Measurements from ENCODE around the gene MBD1.
"Not testable (repeated sequence)": the region's sequence is repeated elsewhere in the genome, so short reads cannot be mapped to it uniquely, and the experiment has no call there.

MBD1 gene

DNA sequence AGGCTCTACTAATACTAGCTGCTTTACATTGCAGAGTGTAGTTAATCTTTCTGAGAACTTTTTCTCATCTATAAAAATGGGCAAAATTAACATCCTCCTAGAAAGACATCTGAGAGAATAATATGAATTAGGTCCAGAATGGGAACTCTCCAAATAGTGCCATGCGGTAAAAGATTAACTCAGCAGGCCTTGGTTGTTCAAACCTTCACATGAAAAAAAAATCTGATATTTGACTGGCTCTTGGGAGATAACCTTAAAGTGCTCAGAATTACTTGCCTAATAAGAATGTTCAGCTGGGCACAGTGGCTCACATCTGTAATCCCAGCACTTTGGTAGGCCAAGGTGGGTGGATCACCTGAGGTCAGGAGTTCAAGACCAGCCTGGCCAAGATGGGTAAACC lies 11.7 kb upstream of the MBD1 start:
- no peak for DNase-seq

DNA sequence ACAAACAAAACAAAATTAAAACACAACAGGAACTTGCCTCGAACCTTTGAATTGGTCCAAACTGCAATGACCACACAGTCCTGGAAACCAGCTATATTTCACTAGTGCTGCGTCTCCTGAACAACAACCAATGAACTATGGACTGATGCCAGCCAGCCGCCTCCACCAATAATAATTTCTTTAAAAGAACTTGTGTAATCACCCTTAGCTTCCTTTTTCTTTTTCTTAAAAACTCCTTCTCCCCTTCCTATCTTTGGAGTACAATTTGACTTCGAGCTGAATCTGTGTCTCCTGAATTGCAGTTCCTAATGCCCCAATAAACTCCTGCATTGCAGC lies 7.8 kb upstream of the MBD1 start:
- no peak for DNase-seq

DNA sequence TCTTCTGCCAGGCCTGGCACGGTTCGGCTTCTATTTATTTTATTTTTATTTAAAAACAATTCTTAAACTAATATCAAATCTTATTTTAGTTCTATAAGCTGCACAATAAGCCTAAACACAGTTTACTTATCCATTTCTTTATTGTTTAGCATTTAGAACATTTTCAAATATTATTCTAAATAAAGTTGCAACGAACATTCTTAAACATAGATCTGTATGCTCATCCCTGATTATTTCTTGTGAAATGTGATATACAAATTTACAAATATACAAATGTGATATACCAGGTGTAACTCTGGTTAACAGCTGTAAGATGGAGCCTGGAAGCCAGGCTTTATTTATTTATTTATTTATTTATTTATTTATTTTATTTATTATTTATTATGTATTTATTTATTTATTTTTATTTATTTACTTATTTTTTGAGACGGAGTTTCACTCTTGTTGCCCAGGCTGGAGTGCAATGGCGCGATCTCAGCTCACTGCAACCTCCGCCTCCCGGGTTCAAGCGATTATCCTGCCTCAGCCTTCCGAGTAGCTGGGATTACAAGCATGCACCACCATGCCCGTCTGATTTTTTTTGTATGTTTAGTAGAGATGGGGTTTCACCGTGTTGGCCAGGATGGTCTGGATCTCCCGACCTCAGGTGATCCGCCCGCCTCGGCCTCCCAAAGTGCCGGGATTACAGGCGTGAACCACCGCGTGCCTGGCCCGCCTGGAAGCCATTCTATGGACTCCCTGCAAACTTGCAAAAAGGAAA lies 7.2 kb upstream of the MBD1 start:
- DNase-seq = not testable (repeated sequence)

DNA sequence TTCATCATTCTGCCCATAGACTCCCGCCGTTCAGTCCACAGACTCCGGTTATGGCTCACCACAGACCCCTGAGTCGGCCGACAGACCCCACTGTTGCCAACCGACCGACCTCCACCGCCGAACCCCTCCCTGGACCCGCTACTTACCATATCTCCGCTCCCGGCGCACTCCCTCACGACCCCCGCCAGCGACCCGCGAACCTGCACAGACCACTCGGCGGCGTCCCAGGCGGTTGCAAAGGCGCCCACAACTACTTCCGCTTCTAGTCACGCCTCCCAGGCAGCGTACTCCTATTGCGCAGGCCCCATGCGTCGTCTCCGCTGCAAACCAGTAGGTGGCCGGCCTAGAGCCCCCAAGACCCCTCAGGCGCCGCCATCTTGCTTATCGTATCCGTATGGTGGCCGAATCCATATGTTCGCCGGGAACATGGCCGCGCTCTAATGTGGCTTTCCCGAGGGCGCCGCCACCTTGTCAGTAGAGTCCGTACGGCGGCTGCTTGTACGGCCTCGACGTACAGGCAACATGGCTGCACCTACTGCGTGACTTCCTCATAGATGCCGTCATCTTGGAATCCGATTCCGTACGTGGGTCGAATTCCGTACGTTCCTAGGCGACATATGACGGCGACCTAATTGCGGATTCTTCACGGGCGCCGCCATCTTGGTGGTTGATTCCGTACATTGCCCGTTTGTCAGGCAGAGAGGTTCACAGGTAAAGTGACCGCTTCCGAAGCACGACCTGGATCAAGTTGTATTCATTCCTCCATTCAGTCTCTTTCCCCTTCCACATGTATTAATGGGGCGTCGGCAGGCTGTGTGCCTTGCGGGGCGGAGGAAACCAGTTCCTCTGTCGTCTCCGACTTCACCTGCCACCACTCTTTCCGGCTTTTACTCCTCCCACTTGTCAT lies 6.4 kb upstream of the MBD1 start, which contains the start of gene CXXC1:
CXXC1 (minus strand) TSS at position 252 of the 907 bp plus-strand sequence; CDS start at position 149, 103 bp downstream.
- DNase-seq = peak; percentile 93

DNA sequence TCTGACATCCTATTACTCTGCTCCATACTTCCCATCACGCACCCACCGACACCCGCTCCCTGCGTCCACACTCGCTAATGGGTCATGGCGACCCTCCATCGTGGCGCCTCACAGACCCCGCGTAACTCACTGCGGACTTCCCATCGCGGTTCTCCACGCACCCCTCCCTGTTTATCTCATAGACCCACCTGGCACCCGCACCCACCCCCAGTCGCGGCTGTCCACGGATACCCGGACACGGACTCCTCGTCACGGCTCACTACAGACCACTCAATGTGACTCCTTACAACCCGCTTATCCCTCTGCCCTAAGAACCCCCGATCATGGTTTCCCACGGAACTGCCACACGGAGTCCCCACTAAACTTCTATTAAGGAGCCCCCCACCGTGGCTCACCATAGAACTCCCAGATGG lies 5.7 kb upstream of the MBD1 start:
- no peak for DNase-seq

DNA sequence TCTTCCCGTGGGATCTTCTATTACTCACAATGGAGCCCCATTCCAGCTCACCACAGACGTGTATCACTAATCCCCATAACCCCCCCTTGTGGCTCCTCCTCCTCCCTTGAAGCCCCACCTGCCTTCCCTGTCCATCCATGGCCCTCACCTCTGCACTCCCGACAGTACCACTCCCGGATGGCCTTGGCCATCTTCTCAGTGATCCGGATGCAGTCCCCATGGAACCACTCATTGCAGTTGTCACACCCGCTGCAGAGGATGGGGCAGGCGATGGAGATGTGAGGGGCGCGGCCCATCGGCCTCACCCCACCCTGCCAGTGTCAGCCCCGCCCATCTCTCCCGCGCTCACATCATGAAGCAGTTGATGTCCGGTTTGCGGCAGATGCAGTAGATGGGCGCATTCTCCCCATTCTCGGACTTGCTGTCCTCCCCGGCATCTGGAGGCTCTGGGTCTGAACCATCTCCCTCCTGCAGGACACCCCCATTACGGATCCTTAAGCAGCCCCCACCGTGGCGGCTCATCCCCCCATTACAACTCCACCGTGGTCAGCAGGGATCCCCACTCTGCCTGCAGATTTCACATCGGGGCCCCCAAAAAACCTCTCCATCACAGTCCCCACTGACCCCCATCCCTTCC lies 5.2 kb upstream of the MBD1 start:
- DNase-seq = no peak

DNA sequence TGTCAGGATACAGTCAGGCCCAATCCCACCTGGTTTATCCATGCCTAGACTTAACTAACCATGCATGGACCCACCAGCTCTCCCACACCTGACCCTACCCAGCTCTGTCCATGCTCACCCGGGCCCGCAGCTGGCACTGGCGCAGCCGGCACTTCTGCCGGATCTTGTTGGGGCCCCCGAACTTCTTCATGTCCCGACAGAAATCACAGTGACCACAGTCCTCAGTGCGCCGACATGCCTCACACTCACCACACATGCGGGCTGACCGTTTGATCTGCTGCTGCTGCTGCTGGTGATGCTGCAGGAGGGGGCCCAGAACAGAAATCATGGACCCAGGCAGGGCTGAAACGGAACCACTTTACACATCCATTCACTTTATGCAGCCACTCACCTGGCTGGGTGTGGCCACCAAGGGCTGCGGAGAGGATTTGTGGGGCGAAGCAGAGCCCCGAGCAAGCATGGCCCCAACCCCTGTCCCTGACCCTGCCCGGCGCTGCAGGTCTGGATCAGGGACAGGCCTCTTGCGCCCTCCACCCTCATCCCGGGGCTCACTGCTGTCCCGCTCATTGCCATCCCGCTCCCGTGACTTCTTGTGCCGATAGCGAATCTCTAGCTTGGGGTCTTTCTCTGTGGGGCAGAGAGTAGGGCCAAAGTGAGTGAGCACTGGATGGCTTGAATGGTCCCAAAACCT lies 4.5 kb upstream of the MBD1 start:
- DNase-seq = no peak

DNA sequence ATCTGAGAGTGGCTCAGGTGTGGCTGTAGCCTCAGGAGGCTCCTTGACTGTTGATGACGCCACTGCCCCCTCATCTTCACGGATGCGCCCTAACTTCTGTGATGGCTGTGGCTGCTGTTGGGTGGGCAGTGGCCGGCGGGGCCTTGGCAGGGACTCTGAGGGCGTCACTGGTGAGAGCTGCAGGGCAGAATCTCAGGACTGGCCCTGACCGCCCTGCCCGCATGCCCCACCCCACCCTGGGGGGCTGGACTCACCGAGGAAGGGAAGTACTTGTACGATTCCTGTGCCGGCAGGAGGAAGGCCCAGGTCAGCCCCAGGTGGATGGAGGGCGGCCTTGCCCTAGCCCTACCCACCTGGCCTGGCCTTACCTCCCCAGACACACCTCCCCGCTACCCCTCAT lies 3.7 kb upstream of the MBD1 start:
- DNase-seq = no peak

DNA sequence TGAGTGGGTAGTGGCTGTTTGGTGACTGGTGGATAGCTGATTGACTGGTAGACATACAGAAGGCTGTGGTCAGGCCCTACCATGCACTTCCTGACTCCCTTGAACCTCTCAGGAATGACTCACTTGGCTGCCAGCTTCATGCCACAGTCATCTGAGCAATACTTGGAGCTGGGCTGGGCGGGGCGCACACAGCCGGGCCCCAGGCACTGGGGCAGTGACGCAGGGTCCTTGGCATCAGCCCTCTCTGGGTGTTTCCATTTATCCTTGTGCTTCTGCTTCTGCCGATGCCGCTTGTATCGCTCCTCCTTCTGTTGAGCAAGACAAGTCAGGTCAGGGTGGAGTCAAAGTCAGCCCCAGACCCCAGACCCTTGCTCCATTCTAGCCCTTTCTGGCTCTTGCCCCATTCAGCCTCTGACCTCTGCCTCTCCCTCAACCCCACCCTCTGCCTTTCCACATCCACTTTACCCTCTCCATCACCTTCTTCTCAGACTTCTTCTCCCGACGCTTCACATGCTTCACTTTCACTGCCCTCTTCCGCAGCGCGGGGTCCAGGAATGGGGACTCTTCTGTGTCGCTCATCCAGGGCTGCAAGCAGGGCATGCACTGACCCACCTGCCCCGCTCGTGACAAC lies 3.0 kb upstream of the MBD1 start:
- no peak for DNase-seq

DNA sequence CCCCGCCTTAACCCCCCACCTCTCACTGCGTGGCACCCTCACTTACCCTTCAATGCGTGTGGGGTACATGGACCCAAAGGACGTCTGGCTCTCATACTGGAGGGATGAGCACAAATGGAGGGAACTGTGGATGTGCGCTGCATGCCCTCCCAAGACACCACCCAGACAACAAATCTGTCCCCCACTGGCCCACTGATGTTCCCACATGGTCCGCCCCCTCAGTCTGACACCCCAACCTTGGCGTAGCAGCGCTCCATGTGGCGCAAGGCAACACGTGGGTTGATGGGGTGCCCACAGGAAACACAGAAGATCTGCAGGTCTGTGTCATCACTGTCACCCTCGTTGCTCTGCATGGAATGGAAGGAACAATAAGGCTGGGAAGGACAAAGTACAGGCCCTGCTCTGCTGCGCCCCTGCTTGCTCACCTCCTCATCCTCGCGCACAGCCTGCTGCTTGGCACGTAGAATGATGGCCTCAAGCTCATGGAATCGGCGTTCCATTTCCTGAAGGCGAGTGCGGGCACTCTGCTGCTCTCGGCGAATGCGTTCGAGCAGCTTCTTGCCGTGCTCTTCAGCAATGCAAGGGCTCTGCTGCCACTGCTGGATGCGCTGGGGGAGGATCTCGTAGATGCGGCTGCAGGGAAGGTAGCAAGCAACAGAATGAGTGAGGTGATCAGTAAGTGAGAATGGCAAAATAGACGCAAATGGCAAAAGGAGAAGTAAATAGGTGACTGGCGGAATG lies 2.3 kb upstream of the MBD1 start:
- no peak for DNase-seq

DNA sequence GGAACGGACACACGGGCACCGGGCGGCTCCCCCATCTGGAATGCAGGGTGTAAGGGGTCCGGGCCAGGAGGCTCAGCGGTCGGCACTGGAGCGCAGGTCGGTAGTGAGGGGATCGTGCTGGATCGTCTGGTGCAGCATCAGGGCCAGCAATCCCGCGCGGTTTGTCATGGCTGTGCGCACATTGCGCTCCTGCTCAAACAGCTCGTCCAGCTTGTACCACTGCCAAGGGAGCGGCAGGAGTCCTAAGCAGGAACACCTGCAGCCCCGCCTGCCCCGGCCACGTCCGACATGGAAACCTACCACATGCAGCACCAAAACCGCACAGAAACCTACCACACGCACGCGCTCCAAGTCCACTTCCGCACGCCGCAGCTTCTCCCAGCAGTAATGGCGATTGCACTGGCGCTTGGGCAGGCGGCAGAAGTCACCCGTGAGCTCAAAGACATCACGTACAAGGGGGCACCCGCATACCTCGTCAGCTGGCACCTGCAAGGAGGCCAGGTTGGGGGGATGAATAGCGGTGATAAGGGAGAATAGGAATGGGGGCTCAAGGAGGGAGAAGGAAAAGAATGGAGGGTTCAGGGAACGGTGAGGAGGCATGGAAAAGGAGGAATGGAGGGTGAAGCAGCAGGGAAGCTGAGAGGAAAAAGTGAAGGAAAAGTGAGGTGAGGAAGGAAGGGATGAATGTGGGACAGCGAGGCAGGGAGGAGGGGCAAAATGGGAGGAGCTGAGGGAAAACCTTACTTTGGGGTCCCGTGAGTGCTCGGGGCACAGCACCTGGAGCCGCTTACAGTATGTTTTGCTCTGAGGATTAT lies 1.4 kb upstream of the MBD1 start:
- no peak for DNase-seq

DNA sequence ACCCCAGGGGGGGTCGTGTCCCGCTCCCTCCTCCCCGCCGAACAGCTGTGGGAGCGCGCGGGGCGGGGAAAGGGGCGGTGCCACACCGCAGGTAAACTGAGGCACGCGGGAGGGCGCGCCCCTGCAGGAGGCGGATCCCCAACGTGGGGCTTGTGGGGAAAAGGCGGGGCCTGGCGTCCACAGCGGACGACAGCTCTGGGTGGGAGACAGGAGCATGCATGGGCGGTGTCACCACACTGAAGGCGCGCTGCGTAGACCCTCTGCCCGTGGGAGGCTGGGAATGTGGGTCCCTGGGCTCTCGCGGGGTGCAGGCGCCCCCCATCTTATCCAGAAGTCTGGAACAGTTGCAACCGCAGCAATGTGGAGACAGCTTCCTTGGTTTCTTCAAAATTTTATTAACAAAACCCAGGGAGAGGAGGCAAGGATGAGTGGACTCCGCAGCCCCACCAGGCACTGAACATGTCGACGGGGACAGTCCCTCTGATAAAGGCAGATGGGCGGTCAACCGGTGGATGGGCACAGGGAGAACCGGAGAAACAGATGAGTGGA lies 723 bp upstream of the MBD1 start:
- no peak for DNase-seq

DNA sequence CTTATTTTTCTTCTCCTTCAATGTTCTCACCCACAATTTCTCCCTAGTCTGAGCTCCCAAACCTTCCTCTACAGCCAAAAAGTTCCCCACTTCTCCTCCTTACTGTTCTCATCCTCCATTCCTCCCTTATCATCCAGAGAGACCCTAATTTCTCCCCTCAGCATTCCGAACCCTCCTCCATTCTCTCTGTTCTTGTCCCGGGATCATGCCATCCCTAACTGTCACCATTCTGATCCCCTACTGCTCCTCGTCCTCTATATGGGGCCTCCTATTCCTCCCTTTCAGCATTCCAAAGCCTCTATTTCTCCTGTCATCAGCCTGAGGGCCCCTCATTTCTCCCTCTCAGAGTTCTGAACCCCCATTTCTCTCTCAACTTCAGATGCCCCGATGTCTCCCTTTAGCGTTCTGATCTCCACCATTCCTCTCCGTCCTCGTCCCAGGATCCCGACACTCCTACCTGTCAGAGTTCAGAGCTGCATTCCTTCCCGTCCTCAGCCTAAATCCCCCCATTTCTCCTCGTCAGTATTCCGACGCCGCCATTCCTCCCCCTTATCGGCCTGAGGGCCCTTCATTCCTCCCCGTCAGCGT lies 522 bp downstream of the MBD1 start:
- DNase-seq = no peak

DNA sequence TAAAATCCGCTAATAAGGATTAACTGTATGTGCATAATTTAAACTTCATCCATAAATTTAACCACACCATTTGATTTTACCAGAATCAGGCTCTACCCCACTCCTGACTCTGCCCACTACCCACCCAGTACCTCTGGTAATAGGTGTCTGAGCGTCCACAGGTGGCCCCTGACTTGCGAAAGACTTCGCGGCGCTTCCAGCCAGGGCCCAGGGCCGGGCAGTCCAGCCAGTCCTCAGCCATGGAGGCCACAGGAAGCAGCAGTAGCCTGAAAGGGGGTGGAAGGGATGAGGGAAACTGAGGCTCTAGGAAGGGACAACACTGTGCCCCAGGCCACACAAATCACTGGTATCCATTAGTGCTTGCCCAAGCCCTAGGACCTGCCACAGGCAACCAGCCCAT lies 1.6 kb downstream of the MBD1 start:
- DNase-seq = no peak

DNA sequence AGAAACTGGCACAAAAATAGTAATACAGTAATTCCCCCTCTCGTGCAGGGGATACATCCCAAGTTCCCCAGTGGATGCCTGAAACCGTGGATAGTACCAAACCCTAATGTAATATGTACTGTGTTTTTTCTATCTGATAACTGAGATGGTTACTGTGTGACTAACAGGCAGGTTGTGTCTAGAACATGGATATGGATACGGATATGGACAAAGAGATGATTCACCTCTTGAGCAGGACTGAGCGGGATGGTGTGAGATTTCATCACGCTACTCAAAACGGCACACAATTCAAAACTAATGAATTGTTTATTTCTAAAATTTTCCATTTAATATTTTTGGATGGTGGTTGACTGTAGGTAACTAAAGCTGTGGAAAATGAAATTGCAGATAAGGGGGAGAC lies 3.4 kb downstream of the MBD1 start:
- no peak for DNase-seq

DNA sequence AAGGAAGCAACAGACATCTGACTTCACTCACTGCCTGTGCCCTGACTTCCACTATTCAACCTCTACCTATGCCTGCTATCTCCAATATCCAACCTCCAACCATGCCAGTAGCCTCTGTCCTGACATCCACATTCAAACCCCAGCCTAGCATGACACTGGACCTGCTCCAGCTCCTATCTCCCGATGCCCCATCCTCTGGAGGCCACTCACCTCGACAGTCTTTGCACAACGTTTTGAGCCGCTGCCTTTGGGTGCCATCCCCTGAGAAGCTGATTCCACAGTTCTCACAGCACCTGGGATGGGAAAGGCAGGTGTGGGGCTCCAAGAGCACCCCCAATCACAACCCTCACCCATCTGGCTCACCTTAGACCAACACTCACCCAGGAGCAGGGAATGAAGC lies 4.9 kb downstream of the MBD1 start:
- DNase-seq = no peak

DNA sequence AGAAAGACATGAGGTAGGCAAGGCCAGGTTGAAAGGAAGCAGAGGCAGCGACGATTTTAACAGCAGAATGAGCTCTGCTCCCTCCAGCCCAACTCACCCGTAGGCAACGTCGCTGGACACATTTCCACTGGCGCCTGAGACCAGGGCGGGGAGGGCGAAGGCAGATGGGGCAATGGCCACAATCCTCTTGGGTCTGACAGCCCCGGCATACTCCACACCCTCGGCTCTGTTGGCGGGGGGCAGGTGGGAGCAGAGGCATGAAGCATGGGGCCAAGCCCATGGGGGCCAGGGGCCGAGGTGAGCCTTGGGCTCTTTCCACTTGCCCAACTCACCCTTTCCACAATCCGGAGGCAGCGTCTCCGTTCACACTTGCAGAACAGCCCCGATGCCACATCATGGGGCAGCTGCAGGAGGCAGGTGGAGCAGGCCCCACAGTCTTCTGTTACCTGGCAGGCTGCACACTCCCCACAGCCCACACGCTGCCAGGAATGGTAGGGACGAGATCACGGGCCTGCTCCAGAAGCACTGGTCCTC lies 5.8 kb downstream of the MBD1 start:
- DNase-seq = no peak

DNA sequence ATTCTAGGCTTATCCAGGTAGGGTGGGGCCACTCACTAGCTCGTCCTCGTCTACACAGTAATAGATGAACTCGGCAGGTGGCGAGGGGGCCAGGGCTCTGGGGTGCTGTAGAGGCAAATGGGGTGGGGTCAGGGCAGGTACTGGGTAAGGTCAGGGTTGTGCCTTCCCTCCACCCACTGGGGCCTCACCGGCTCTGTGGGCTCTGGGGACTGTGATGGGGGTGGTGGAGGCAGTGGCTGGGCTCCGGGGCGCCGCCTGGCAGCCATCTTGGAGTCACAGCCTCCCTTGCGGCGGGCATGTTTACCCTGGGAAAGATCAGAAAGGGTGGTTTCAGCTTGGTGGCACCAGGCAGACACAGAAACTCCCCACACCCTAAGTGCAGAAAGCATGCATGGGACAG lies 6.4 kb downstream of the MBD1 start:
- no peak for DNase-seq

DNA sequence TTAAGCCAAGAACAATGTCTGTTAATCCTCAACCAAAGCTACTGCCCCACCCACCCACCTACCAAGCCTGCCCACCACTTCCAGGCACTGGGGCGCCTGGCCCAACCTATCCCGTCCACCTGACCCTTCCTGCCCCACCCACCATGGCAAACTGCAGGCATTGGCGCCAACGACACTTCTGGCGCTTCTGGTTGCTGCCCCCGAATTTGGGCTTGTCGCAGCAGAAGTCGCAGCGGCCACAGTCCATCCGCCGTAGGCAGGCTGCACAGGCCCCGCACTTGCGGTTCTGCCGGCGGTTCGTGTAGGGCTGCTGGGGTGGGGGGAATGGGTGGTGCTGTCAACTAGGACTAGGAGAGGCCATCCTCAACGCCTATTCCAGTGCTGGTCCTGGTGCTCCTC lies 7.3 kb downstream of the MBD1 start:
- no peak for DNase-seq

Data from activated T-cell treated with anti-CD3 and anti-CD28 coated beads for 4 hours (primary cell).